SK-N-MC (cell line): Measurements from ENCODE around the gene ASB3.

ENCODE experiments used
- EZH2 ChIP-seq: fragments of 200-600 bp; sonication (generic); IDR thresholded peaks from one replicate; pipeline ENCODE4 v1.6.1; 2017; ENCODE audit warnings: antibody characterized with exemption
- POLR2AphosphoS5 ChIP-seq: IDR thresholded peaks from 2 replicates; pipeline ENCODE4 v1.6.1; 2012; ENCODE audit warnings: mild to moderate bottlenecking, low read depth, low read length, borderline replicate concordance

DNA sequence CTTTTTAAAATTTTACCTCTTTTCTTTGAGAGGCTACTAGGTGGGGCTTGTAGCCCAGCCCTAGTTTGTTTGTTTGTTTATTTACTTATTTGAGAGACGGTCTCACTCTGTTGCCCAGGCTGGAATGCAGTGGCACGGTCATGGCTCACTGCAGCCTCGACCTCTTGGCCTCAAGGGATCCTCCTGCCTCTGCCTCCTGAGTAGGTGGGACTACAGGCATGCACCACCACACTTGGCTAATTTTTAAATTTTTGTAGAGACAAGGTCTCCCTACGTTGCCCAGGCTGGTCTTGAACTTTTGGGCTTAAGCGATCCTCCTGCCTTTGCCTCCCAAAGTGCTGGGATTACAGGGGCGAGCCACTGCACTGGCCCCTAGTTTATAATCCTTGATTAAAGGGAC is 35.1 kb upstream of the ASB3 start:
- TF ChIP-seq POLR2AphosphoS5, result no peak
- no peak for TF ChIP-seq EZH2
